ENCODE measurements around the gene SERPINA4. TPM values are rescaled to one million over a fixed set of nuclear protein-coding genes. Genes with fewer than 3 reads are reported as not detected.

The SERPINA4 gene
- total RNA-seq, 1 experiment from 2014 or later: not detected

- H4K91ac ChIP-seq (ENCODE audit: insufficient read length, low read depth, low read length): no peak overlapping the region
- no peaks in the 10 kb centered on the region for H3K79me2 ChIP-seq (ENCODE audit: insufficient read depth, low read length)
- H3K27ac ChIP-seq (ENCODE audit: insufficient read length, low read depth, low read length): no peak overlapping the region
- H3K27me3 ChIP-seq (ENCODE audit: insufficient read depth, low read length): no peaks in the 10 kb centered on the region
- no peak overlapping the region for H3K18ac ChIP-seq (ENCODE audit: insufficient read length, low read depth, low read length)
- no peak overlapping the region for H2AFZ ChIP-seq (ENCODE audit: low read length)
- H4K8ac ChIP-seq (replicated peaks; ENCODE audit: insufficient read length, low read depth, low read length): no peak overlapping the region
- WGBS (ENCODE audit: extremely low coverage, insufficient read length, low lambda C conversion rate): no CpG with 5 or more reads among the region's 7 CpGs
- no peak overlapping the region for H2BK15ac ChIP-seq (ENCODE audit: low read depth, low read length)
- no peak overlapping the region for H3K9ac ChIP-seq (ENCODE audit: extremely low read depth, insufficient read length, low read length)
- Mint-ChIP-seq H3K27me3 (ENCODE audit: low read depth) (peaks cover 3% of the 10 kb centered on the region; the same call in 1 of the 2 replicates), H3K4me3 (no peak overlapping the region), H3K27ac (no peak overlapping the region), H3K9me3 (peaks cover 0 to 5% of the 10 kb centered on the region in 2 experiments; a peak in 2 of 5 replicates), H3K4me1 (no peaks in the 10 kb centered on the region), H3K36me3 (ENCODE audit: insufficient read depth in 1 of 3, low read depth in 3 of 3) (no peaks in the 10 kb centered on the region; a peak in 1 of 7 replicates)
- H3K56ac ChIP-seq (ENCODE audit: insufficient read length, low read depth, low read length): no peak overlapping the region
- no peak for TF ChIP-seq CTCF (conservative IDR thresholded peaks at IDR 0.05)
- no peak overlapping the region for H2BK120ac ChIP-seq (ENCODE audit: low read depth, low read length, poor library complexity, severe bottlenecking)
- no peak overlapping the region for H2BK5ac ChIP-seq (ENCODE audit: insufficient read length, low read length)
- DNase-seq: no peak
- H3K79me1 ChIP-seq (ENCODE audit: insufficient read depth, low read depth, low read length, poor library complexity, severe bottlenecking): no peaks in the 10 kb centered on the region
- H3K4me1 ChIP-seq (ENCODE audit: insufficient read depth, low read length): no peaks in the 10 kb centered on the region
- H3K4me2 ChIP-seq (ENCODE audit: insufficient read depth, insufficient read length, low read length): no peak overlapping the region
- no peaks in the 10 kb centered on the region for H3K23me2 ChIP-seq (ENCODE audit: insufficient read length, low read depth, low read length, poor library complexity, severe bottlenecking)
- H3K4ac ChIP-seq (ENCODE audit: low read depth, low read length): no peak overlapping the region
- no peak overlapping the region for H3K23ac ChIP-seq (ENCODE audit: insufficient read length, low read depth, low read length)
- no peaks in the 10 kb centered on the region for H4K20me1 ChIP-seq (ENCODE audit: control insufficient read depth, insufficient read depth, insufficient read length)
- H2BK20ac ChIP-seq (ENCODE audit: low read depth, low read length, poor library complexity, severe bottlenecking): no peak overlapping the region
- H3K14ac ChIP-seq (ENCODE audit: insufficient read depth, low read length): no peak overlapping the region
- H2AK5ac ChIP-seq (ENCODE audit: insufficient read length, low read length): no peak overlapping the region
- H3K9me3 ChIP-seq (ENCODE audit: control insufficient read depth, low read depth, low read length): no peaks in the 10 kb centered on the region
- no peak overlapping the region for H2BK12ac ChIP-seq (ENCODE audit: insufficient read length, low read depth, low read length)
- no peak overlapping the region for H4K5ac ChIP-seq (ENCODE audit: insufficient read length, low read depth, low read length)
- H3T11ph ChIP-seq (ENCODE audit: low read length): no peak overlapping the region
Observed at GRCh38 chr14:94561656-94562010, 391 bp downstream of the SERPINA4 start.

Data from H9 (cell line).